DND-41 (cell line): ENCODE measurements around the gene SEPTIN1.

Experiments
- CTCF ChIP-seq: IDR thresholded peaks from 2 replicates; pipeline ENCODE4 v1.5.1; 2012; ENCODE audit warnings: borderline replicate concordance, low read length, moderate library complexity, mild to moderate bottlenecking; ENCODE audit not compliant: poor library complexity, severe bottlenecking; ENCODE audit errors: extremely low read depth
- EZH2 ChIP-seq: IDR thresholded peaks from 3 replicates; pipeline ENCODE4 v1.6.1; 2012; ENCODE audit warnings: borderline replicate concordance, low read depth, mild to moderate bottlenecking, moderate library complexity, low read length, inconsistent platforms; ENCODE audit not compliant: severe bottlenecking

DNA sequence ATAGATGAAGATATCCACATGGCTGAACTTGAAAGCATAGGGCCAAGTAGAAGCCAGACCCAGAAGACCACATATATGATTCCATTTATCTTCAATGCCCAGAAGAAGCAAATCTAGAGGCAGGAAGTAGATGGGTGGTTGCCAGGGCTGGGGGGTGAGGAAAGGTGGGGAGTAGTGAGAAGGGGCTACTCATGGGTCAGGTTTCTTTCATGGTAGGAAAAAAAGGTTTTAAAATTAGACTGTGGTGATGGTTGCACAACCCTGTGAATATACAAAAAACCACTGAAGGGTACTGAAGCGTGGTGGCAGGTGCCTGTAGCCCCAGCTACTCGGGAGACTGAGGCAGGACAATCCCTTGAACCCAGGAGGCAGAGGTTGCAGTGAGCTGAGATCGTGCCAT is 32.7 kb downstream of the SEPTIN1 start:
- TF ChIP-seq CTCF (no peak), EZH2 (no peak)
